Mesenchymal stem cell (in vitro differentiated cells and primary cell): ENCODE results near the gene RFX3.

Experiments
- DNase-seq: peaks from one replicate; pipeline ENCODE4 v3.0.0-alpha.2; 2013
- H2AFZ ChIP-seq: one replicate; pipeline ENCODE4 v1.6.1; 2013; ENCODE audit warnings: low read depth, mild to moderate bottlenecking, control low read depth, inconsistent platforms, low read length, moderate library complexity
- H2AK5ac ChIP-seq: 2 replicates; pipeline ENCODE4 v1.6.1; 2013; ENCODE audit warnings: low read length, moderate library complexity, mild to moderate bottlenecking, inconsistent platforms; ENCODE audit not compliant: severe bottlenecking
- H2BK120ac ChIP-seq: one replicate; pipeline ENCODE4 v1.6.1; 2013; ENCODE audit warnings: low read depth, mild to moderate bottlenecking, inconsistent platforms, low read length, moderate library complexity
- H2BK12ac ChIP-seq, 2 experiments: one replicate each; pipeline ENCODE4 v1.6.1; 2013; ENCODE audit warnings: inconsistent platforms in 2 of 2, low read length in 2 of 2, mild to moderate bottlenecking in 2 of 2, moderate library complexity in 2 of 2, control low read depth in 1 of 2
- H2BK15ac ChIP-seq: one replicate; pipeline ENCODE4 v1.6.1; 2013; ENCODE audit warnings: mild to moderate bottlenecking, low read depth, inconsistent platforms; ENCODE audit not compliant: poor library complexity, severe bottlenecking
- H2BK5ac ChIP-seq: 2 replicates; pipeline ENCODE4 v1.6.1; 2013; ENCODE audit warnings: low read depth, mild to moderate bottlenecking, low read length, control low read depth, inconsistent platforms; ENCODE audit not compliant: poor library complexity, severe bottlenecking
- H3K14ac ChIP-seq, 2 experiments: one replicate each; pipeline ENCODE4 v1.6.1; 2013; ENCODE audit warnings: inconsistent platforms in 2 of 2, low read length in 2 of 2, control low read depth in 1 of 2, mild to moderate bottlenecking in 1 of 2, moderate library complexity in 1 of 2
- H3K18ac ChIP-seq, 2 experiments: one replicate each; pipeline ENCODE4 v1.6.1; 2013; ENCODE audit warnings: inconsistent platforms in 2 of 2, low read length in 2 of 2, control low read depth in 1 of 2, low read depth in 1 of 2, mild to moderate bottlenecking in 1 of 2
- H3K23ac ChIP-seq, 2 experiments: one replicate each; pipeline ENCODE4 v1.6.1; 2013; ENCODE audit warnings: inconsistent platforms in 2 of 2, low read length in 2 of 2, mild to moderate bottlenecking in 2 of 2, moderate library complexity in 2 of 2, control low read depth in 1 of 2
- H3K27ac ChIP-seq: 2 replicates; pipeline ENCODE4 v1.5.1; 2013; ENCODE audit warnings: mild to moderate bottlenecking, moderate library complexity, low read length, control low read depth, inconsistent platforms; ENCODE audit not compliant: poor library complexity, severe bottlenecking
- H3K27me3 ChIP-seq, 2 experiments: 2 replicates each; pipeline versions ENCODE4 v1.6.1 to v1.7.0; 2013; ENCODE audit warnings: low read length in 2 of 2, mild to moderate bottlenecking in 2 of 2, moderate library complexity in 2 of 2, control low read depth in 1 of 2, inconsistent platforms in 1 of 2; ENCODE audit not compliant: control insufficient read depth in 1 of 2, insufficient read depth in 1 of 2
- H3K36me3 ChIP-seq, 2 experiments: 2 replicates each; pipeline versions ENCODE4 v1.6.1 to v1.7.0; 2013; ENCODE audit warnings: low read length in 2 of 2, control low read depth in 1 of 2, inconsistent platforms in 1 of 2, low read depth in 1 of 2, mild to moderate bottlenecking in 1 of 2; ENCODE audit not compliant: insufficient read depth in 2 of 2, control insufficient read depth in 1 of 2
- H3K4ac ChIP-seq, 2 experiments: one replicate each; pipeline ENCODE4 v1.6.1; 2013; ENCODE audit warnings: inconsistent platforms in 2 of 2, low read length in 2 of 2, mild to moderate bottlenecking in 2 of 2, moderate library complexity in 2 of 2, control low read depth in 1 of 2, low read depth in 1 of 2
- H3K4me1 ChIP-seq: 2 replicates; pipeline ENCODE4 v1.6.1; 2013; ENCODE audit warnings: low read depth, low read length, control low read depth; ENCODE audit not compliant: control insufficient read depth, insufficient read depth
- H3K4me2 ChIP-seq: 2 replicates; pipeline ENCODE4 v1.6.1; 2013; ENCODE audit warnings: low read length, mild to moderate bottlenecking, inconsistent platforms; ENCODE audit not compliant: poor library complexity, severe bottlenecking
- H3K4me3 ChIP-seq, 2 experiments: 2 replicates each; pipeline versions ENCODE4 v1.5.1 to v1.7.0; 2013; ENCODE audit warnings: low read length in 2 of 2, mild to moderate bottlenecking in 2 of 2, control low read depth in 1 of 2, low read depth in 1 of 2; ENCODE audit not compliant: insufficient read depth in 1 of 2
- H3K79me1 ChIP-seq: replicated peaks from 2 replicates; pipeline ENCODE4 v1.6.1; 2013; ENCODE audit warnings: mild to moderate bottlenecking, control low read depth, low read length, inconsistent platforms; ENCODE audit not compliant: poor library complexity, severe bottlenecking
- H3K9ac ChIP-seq: 2 replicates; pipeline ENCODE4 v1.7.0; 2013; ENCODE audit warnings: mild to moderate bottlenecking, low read length, moderate library complexity
- H3K9me3 ChIP-seq: 2 replicates; pipeline ENCODE4 v1.7.0; 2013; ENCODE audit warnings: mild to moderate bottlenecking, low read length; ENCODE audit not compliant: control insufficient read depth
- H4K8ac ChIP-seq: one replicate; pipeline ENCODE4 v1.6.1; 2013; ENCODE audit warnings: inconsistent platforms, mild to moderate bottlenecking, low read length, moderate library complexity
- H4K91ac ChIP-seq: one replicate; pipeline ENCODE4 v1.6.1; 2013; ENCODE audit warnings: mild to moderate bottlenecking, low read length, inconsistent platforms
- WGBS: methylation state at CpG from one replicate; pipeline ENCODE4 v1.1.7; 2013; ENCODE audit warnings: mixed read lengths; 5-methylcytosine and 5-hydroxymethylcytosine counted together

The RFX3 gene

DNA sequence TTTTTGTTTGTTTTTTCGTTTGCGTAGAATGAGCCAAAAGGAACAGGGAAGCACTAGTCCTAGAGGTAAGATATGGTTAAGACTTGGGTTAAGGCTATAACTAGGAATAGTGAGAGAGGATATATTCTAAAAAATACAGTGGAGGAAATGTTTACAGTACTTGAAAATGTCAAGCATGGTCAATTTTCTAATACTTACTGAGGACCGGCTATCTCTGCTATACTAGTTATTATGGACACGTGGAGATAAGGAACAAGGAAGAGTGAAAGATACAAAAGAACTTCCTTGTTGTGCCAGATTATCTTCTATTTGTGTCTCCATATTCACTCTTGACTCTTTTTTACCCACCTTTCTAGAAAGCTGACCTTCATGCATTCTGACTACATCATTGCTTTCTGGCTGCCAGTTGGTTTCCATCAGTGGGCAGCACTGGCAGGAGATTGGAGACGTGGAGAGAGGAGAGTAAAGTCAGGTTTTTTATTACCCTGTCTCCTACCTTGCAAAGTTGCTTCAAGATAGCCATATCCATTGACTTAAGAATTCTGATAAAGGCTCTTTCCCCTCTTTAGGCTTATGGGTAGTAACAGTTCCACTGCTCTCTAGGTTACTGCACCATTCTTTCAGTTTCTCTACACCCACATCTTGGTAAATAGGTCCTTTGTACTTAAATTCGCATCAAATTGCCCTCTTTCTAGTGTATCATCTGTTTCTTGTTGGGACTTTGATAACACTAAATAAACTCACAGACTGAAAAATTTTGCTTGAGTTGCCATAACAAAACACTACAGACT is 9.0 kb upstream of the RFX3 start:
- Histone ChIP-seq H2BK120ac (no peak overlapping the region), H2BK12ac (no peak overlapping the region), H3K4me2 (no peak overlapping the region), H4K8ac (no peak overlapping the region), H3K36me3 (peaks cover 0 to 2% of the 10 kb centered on the region in 2 experiments), H3K27ac (no peak overlapping the region), H3K4me3 (no peak overlapping the region), H3K4ac (no peak overlapping the region), H3K79me1 (peaks cover 6% of the 10 kb centered on the region), H2BK15ac (no peak overlapping the region), H3K9ac (no peak overlapping the region), H3K9me3 (no peaks in the 10 kb centered on the region), H3K27me3 (no peaks in the 10 kb centered on the region), H2AFZ (no peak overlapping the region), H3K18ac (no peak overlapping the region), H2AK5ac (no peak overlapping the region), H4K91ac (no peak overlapping the region), H3K4me1 (no peaks in the 10 kb centered on the region), H2BK5ac (no peak overlapping the region), H3K23ac (no peak overlapping the region), H3K14ac (no peak overlapping the region)
- DNase-seq, result no peak
- WGBS, result 95% methylated on average over 5 of the region's 6 CpGs

- H3K79me1 ChIP-seq, result peaks cover 13% of the 10 kb centered on the region
- peaks cover 0 to 8% of the 10 kb centered on the region in 2 experiments for H3K36me3 ChIP-seq
- H3K4me2 ChIP-seq, result no peak overlapping the region
- no peak overlapping the region for H3K27ac ChIP-seq
- no peak overlapping the region for H2BK15ac ChIP-seq
- H4K91ac ChIP-seq, result no peak overlapping the region
- DNase-seq, result no peak
- no peak overlapping the region for H3K14ac ChIP-seq
- H3K18ac ChIP-seq, result no peak overlapping the region
- H2BK5ac ChIP-seq, result no peak overlapping the region
- H3K23ac ChIP-seq, result no peak overlapping the region
- no peak overlapping the region for H2AK5ac ChIP-seq
- no peak overlapping the region for H2AFZ ChIP-seq
- H3K4me3 ChIP-seq, result no peak overlapping the region
- no peaks in the 10 kb centered on the region for H3K27me3 ChIP-seq
- H3K4me1 ChIP-seq, result no peaks in the 10 kb centered on the region
- no peak overlapping the region for H3K4ac ChIP-seq
- H2BK120ac ChIP-seq, result no peak overlapping the region
- H4K8ac ChIP-seq, result no peak overlapping the region
- H3K9me3 ChIP-seq, result no peaks in the 10 kb centered on the region
- no peak overlapping the region for H3K9ac ChIP-seq
- no peak overlapping the region for H2BK12ac ChIP-seq
Measured at GRCh38 chr9:3532158-3532557, 6.4 kb upstream of the RFX3 start.

DNA sequence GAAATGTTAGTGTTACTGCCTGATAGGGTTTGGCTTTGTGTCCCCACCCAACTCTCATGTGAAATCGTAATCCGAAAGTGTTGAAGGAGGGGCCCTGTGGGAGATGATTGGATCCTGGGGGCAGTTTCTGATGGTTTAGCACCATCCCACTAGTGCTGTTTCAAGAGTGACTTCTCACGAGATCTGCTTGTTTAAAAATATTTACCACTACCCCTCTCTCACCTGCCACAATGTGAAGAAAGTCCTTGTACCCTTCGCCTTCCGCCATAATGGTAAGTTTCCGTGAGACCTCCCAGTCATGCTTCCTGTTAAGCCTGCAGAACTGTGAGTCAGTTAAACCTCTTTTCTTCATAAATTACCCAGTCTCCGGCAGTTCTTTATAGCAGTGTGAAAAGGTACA is 2.6 kb upstream of the RFX3 start:
- Histone ChIP-seq H2BK12ac (no peak overlapping the region), H3K4me3 (no peak overlapping the region), H2AFZ (no peak overlapping the region), H3K4ac (no peak overlapping the region), H2BK120ac (no peak overlapping the region), H2BK5ac (no peak overlapping the region), H3K79me1 (peaks cover 13% of the 10 kb centered on the region), H3K18ac (no peak overlapping the region), H3K4me2 (no peak overlapping the region), H2BK15ac (peak overlapping the region; percentile 89), H3K27ac (no peak overlapping the region), H3K27me3 (no peaks in the 10 kb centered on the region), H3K23ac (no peak overlapping the region), H3K4me1 (peaks cover 2% of the 10 kb centered on the region), H2AK5ac (no peak overlapping the region), H3K9ac (no peak overlapping the region), H4K8ac (no peak overlapping the region), H3K36me3 (peaks cover 0 to 8% of the 10 kb centered on the region in 2 experiments), H3K14ac (no peak overlapping the region), H3K9me3 (no peaks in the 10 kb centered on the region), H4K91ac (no peak overlapping the region)
- WGBS, result 87% methylated on average over 7 of the region's 7 CpGs
- DNase-seq, result no peak

DNA sequence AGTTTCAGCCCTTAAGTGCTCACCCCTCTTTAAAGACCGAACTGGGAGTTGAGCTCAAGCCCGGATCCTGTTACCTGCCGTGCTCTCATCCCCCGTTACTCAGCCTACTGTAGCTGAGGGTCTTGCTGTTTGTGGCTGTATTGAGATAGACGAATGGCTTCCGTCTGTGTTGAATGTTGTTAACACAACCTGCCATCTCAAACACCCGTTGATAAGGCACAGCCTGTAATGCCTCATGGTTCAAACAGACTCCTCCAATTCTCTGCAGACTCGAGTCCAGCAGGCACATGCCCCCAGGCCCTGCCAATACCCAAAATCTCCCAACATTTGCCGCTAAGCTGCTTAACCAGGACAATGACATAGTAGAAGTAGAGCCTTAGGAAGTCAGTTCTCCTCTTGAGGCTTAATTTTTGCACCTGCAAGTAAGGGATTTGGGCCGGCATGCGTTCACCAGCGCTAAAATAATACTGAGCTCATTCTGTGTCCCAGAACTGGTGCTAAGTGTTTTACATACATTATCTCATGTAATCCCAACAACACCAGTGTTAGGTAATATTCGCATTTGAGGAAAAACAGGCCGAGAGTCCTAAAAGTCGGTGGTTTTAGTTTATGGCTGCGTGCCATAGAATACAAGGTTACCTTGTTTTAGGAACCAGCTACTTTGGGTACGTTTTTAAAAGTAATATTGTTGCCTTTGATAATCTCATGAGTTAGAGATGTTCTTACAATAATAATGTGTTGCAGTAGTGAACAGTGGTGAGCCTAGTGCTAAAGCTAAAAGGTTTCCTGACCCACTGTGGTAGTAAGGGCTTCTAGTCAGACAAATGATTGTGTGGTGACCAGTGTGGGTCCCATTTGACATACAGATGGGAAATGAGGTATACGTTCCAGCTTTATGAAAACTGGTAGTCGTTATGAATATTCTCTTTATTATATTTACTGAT is 1.5 kb upstream of the RFX3 start:
- H2BK12ac ChIP-seq, result no peak overlapping the region
- H3K27me3 ChIP-seq, result no peaks in the 10 kb centered on the region
- no peak overlapping the region for H2BK5ac ChIP-seq
- peak overlapping the region; percentile 30 for H2AFZ ChIP-seq
- H3K4ac ChIP-seq, result peak overlapping the region; percentile 96 to 97
- H3K14ac ChIP-seq, result peak overlapping the region in 1 of 2 experiments; percentile 99
- peak; percentile 50 for DNase-seq
- peak overlapping the region; percentile 13 for H2AK5ac ChIP-seq
- peaks cover 11% of the 10 kb centered on the region for H3K79me1 ChIP-seq
- H3K4me1 ChIP-seq, result peaks cover 2% of the 10 kb centered on the region
- H3K9me3 ChIP-seq, result no peaks in the 10 kb centered on the region
- WGBS, result 30% methylated on average over 13 of the region's 19 CpGs
- peak overlapping the region; percentile 88 to 96 for H3K4me3 ChIP-seq
- peak overlapping the region; percentile 99 for H3K27ac ChIP-seq
- H3K36me3 ChIP-seq, result peaks cover 0 to 8% of the 10 kb centered on the region in 2 experiments
- H4K91ac ChIP-seq, result peak overlapping the region; percentile 8
- H3K4me2 ChIP-seq, result peak overlapping the region; percentile 58
- peak overlapping the region; percentile 98 to 100 for H3K18ac ChIP-seq
- H3K9ac ChIP-seq, result peak overlapping the region; percentile 100
- no peak overlapping the region for H3K23ac ChIP-seq
- H4K8ac ChIP-seq, result peak overlapping the region; percentile 97
- no peak overlapping the region for H2BK15ac ChIP-seq
- H2BK120ac ChIP-seq, result peak overlapping the region; percentile 22
